ENCODE measurements around the gene STAMBPL1. TPM values are rescaled to one million over a fixed set of nuclear protein-coding genes. Genes with fewer than 3 reads are reported as not detected.

STAMBPL1 gene
- total RNA-seq, 1 donor from 2014 or later, result 1.5 TPM

DNA sequence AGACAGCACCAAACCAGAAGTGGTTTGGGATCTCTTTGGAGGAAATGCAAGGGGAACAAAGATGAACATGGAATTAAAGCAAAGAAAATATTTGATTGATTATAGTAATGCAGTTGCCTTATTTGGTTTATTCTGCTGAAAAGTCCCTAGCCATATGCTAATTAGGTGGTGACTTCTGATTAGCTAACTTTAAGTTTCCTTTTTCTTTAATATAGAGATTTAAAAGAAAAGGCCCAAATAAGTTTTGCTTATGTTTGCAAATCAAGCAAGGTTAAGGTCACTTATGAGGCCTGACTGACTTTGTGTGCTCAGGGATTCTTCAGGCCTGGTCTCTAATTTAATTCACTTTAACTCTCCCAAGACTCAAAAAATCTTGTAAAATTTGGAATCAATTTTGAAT is 22.2 kb upstream of the STAMBPL1 start:
- H3K36me3 ChIP-seq (ENCODE audit: insufficient read depth, low read length), result no peaks in the 10 kb centered on the region
- no peak for TF ChIP-seq EZH2 (IDR thresholded peaks at IDR 0.05; ENCODE audit: insufficient read depth, low read length)
- TF ChIP-seq, protein P1, sequence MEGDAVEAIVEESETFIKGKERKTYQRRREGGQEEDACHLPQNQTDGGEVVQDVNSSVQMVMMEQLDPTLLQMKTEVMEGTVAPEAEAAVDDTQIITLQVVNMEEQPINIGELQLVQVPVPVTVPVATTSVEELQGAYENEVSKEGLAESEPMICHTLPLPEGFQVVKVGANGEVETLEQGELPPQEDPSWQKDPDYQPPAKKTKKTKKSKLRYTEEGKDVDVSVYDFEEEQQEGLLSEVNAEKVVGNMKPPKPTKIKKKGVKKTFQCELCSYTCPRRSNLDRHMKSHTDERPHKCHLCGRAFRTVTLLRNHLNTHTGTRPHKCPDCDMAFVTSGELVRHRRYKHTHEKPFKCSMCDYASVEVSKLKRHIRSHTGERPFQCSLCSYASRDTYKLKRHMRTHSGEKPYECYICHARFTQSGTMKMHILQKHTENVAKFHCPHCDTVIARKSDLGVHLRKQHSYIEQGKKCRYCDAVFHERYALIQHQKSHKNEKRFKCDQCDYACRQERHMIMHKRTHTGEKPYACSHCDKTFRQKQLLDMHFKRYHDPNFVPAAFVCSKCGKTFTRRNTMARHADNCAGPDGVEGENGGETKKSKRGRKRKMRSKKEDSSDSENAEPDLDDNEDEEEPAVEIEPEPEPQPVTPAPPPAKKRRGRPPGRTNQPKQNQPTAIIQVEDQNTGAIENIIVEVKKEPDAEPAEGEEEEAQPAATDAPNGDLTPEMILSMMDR (IDR thresholded peaks at IDR 0.05; ENCODE audit: insufficient read depth, low read depth, low read length), result no peak
- H3K9me3 Mint-ChIP-seq (ENCODE audit: unreplicated experiment), result peaks cover 3% of the 10 kb centered on the region
- no peak for FAIRE-seq
- H3K27me3 Mint-ChIP-seq (ENCODE audit: low read depth, unreplicated experiment), result peaks cover 9% of the 10 kb centered on the region
- no peak overlapping the region for H3K4me2 ChIP-seq (ENCODE audit: low read length)
- no peak overlapping the region for H3K27ac ChIP-seq (ENCODE audit: low read depth, low read length)
- no peaks in the 10 kb centered on the region for H4K20me1 ChIP-seq (ENCODE audit: insufficient read depth, low read length)
- H3K27me3 ChIP-seq (ENCODE audit: insufficient read depth, low read length), result peaks cover 2% of the 10 kb centered on the region
- no peak overlapping the region for H3K9ac ChIP-seq (ENCODE audit: low read length)
- H3K27ac Mint-ChIP-seq (ENCODE audit: unreplicated experiment), result no peak overlapping the region
- no peaks in the 10 kb centered on the region for H3K9me3 ChIP-seq (ENCODE audit: insufficient read depth, low read depth, low read length)
- H2AFZ ChIP-seq (ENCODE audit: low read depth, low read length), result no peak overlapping the region
- no peaks in the 10 kb centered on the region for H3K4me1 Mint-ChIP-seq (ENCODE audit: low read depth, unreplicated experiment)
- no peak for DNase-seq (ENCODE audit: low read depth)
- no peaks in the 10 kb centered on the region for H3K4me1 ChIP-seq (ENCODE audit: insufficient read depth, low read length)
- H3K4me3 Mint-ChIP-seq (ENCODE audit: unreplicated experiment), result no peak overlapping the region
- no peak overlapping the region for H3K4me3 ChIP-seq (ENCODE audit: insufficient read depth, low read depth, low read length)
- no peaks in the 10 kb centered on the region for H3K36me3 Mint-ChIP-seq (ENCODE audit: low read depth, unreplicated experiment)
- H3K79me2 ChIP-seq (ENCODE audit: insufficient read depth, low read length), result no peaks in the 10 kb centered on the region

DNA sequence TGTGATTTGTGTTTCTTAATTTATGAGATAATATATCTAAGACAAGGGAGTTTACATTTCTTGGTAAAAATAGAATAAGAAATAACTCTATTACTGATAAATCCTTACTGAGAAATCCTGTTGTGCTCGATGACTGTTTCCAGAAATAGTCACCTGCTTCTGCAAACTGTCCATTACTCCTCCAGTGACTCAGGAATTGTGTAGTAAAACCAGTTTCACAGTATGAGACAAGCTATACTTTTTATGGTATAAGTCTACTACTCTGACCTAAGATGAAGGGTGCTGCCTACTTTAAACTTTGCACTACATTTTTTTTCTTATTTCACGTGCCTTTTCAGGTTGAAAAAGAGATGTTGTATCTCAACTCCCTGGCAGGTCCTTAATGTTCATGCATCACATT is 21.6 kb upstream of the STAMBPL1 start:
- Mint-ChIP-seq H3K9me3 (ENCODE audit: unreplicated experiment) (peaks cover 3% of the 10 kb centered on the region), H3K27me3 (ENCODE audit: low read depth, unreplicated experiment) (peaks cover 16% of the 10 kb centered on the region), H3K36me3 (ENCODE audit: low read depth, unreplicated experiment) (no peaks in the 10 kb centered on the region), H3K4me1 (ENCODE audit: low read depth, unreplicated experiment) (no peaks in the 10 kb centered on the region), H3K27ac (ENCODE audit: unreplicated experiment) (no peak overlapping the region), H3K4me3 (ENCODE audit: unreplicated experiment) (no peak overlapping the region)
- Histone ChIP-seq H2AFZ (ENCODE audit: low read depth, low read length) (no peak overlapping the region), H3K9ac (ENCODE audit: low read length) (no peak overlapping the region), H3K9me3 (ENCODE audit: insufficient read depth, low read depth, low read length) (no peaks in the 10 kb centered on the region), H3K27ac (ENCODE audit: low read depth, low read length) (no peak overlapping the region), H4K20me1 (ENCODE audit: insufficient read depth, low read length) (no peaks in the 10 kb centered on the region), H3K79me2 (ENCODE audit: insufficient read depth, low read length) (no peaks in the 10 kb centered on the region), H3K4me1 (ENCODE audit: insufficient read depth, low read length) (no peaks in the 10 kb centered on the region), H3K4me2 (ENCODE audit: low read length) (no peak overlapping the region), H3K36me3 (ENCODE audit: insufficient read depth, low read length) (no peaks in the 10 kb centered on the region), H3K27me3 (ENCODE audit: insufficient read depth, low read length) (peaks cover 3% of the 10 kb centered on the region), H3K4me3 (ENCODE audit: insufficient read depth, low read depth, low read length) (no peak overlapping the region)
- no peak for FAIRE-seq
- DNase-seq (ENCODE audit: low read depth), result no peak
- no peak for TF ChIP-seq EZH2 (IDR thresholded peaks at IDR 0.05; ENCODE audit: insufficient read depth, low read length)
- TF ChIP-seq, protein P1 (IDR thresholded peaks at IDR 0.05; ENCODE audit: insufficient read depth, low read depth, low read length), result no peak

DNA sequence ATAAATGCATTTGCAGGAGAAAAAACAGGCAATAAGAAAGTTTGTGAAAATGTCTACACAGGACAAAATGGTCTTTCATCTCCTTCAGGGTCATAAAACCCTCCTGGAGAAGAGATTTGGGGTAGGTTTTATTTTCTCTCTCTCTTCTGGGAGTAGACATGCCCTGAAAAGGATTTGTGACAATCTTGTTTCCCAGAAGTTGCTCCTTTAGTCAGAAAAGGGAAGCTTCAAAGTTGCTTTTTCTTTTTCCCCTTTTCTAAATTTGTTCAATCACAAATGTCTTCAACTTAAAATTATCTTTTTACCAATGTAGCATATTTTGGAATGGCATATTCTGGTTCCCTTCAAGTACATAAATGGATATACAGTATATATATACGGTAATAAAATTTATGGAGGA is 19.0 kb upstream of the STAMBPL1 start:
- no peak for FAIRE-seq
- H4K20me1 ChIP-seq (ENCODE audit: insufficient read depth, low read length), result no peaks in the 10 kb centered on the region
- Mint-ChIP-seq H3K27me3 (ENCODE audit: low read depth, unreplicated experiment) (peaks cover 18% of the 10 kb centered on the region), H3K9me3 (ENCODE audit: unreplicated experiment) (peaks cover 3% of the 10 kb centered on the region), H3K4me3 (ENCODE audit: unreplicated experiment) (no peak overlapping the region), H3K4me1 (ENCODE audit: low read depth, unreplicated experiment) (no peaks in the 10 kb centered on the region), H3K36me3 (ENCODE audit: low read depth, unreplicated experiment) (no peaks in the 10 kb centered on the region), H3K27ac (ENCODE audit: unreplicated experiment) (no peak overlapping the region)
- no peak for TF ChIP-seq EZH2 (IDR thresholded peaks at IDR 0.05; ENCODE audit: insufficient read depth, low read length)
- TF ChIP-seq, protein P1 (IDR thresholded peaks at IDR 0.05; ENCODE audit: insufficient read depth, low read depth, low read length), result no peak
- H3K4me3 ChIP-seq (ENCODE audit: insufficient read depth, low read depth, low read length), result no peak overlapping the region
- DNase-seq (ENCODE audit: low read depth), result no peak
- peaks cover 3% of the 10 kb centered on the region for H3K27me3 ChIP-seq (ENCODE audit: insufficient read depth, low read length)
- H2AFZ ChIP-seq (ENCODE audit: low read depth, low read length), result no peak overlapping the region
- no peaks in the 10 kb centered on the region for H3K79me2 ChIP-seq (ENCODE audit: insufficient read depth, low read length)
- no peaks in the 10 kb centered on the region for H3K4me1 ChIP-seq (ENCODE audit: insufficient read depth, low read length)
- H3K9me3 ChIP-seq (ENCODE audit: insufficient read depth, low read depth, low read length), result no peaks in the 10 kb centered on the region
- H3K9ac ChIP-seq (ENCODE audit: low read length), result no peak overlapping the region
- H3K27ac ChIP-seq (ENCODE audit: low read depth, low read length), result no peak overlapping the region
- no peaks in the 10 kb centered on the region for H3K36me3 ChIP-seq (ENCODE audit: insufficient read depth, low read length)
- H3K4me2 ChIP-seq (ENCODE audit: low read length), result no peak overlapping the region

Data from astrocyte (in vitro differentiated cells and primary cell).